ENCODE data around the gene EHBP1L1. TPM values are rescaled to one million over a fixed set of nuclear protein-coding genes. Genes with fewer than 3 reads are reported as not detected.

EHBP1L1 gene
- total RNA-seq, 2 experiments from 2014 or later: 94.0 to 99.4 TPM

GRCh38 chr11:65557280-65558001 lies 18.4 kb upstream of the EHBP1L1 start:
- no peak for ATAC-seq
- POLR2A ChIA-PET: interaction anchor here (0.8 to 3.3 kb wide), 12 partner anchors 8 to 134 kb away, joined by 3 to 20 read pairs (median 6); partner anchors contain the start of genes EHBP1L1, FAM89B, MALAT1 and ZNRD2

DNA sequence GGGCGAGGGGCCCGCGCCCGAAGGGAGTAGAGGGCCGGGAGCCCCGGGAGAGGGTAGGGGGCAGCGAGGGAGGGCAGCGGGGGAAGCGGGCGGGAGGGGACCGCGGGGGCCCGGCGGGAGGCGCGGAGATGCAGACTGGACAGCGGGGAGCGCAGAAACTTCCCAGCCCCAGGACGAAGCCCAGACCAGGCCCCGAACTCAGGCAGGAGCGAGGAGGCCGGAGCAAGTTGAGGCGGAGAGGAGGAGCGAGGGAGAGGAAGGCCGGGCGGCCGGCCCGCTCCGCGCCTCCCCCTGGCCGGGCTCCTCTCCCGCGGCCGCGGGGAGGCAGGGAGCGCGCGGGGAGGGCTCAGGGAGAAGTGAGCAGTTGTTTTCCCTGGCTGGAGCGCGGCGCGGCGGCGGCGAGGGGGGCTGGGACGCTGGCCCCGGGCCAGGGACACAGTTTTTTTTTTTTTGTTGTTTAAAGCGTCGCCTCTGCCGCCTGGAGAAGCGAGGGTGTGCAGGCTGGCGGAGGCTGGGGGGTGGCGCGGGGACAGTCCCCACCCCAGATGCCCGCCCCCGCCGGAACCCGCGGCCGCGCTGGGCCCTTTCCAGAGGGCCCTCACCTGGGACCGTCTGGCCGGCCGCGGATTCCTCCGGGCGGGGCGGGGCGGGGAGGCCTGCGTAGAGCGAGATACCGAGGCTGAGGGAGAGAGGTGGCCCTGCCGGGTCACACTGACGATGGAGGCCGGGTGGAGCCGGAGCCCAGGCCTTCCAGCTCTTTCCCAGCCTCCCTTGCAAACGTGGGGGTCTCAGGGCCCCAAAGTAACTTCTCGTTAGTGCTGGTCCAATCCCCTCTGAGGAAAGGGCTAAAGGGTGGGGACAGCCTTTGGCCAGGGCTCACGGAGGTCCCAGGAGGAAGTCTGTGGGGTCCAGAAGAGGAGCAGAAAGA lies 17.6 kb upstream of the EHBP1L1 start, which contains the start of gene LTBP3:
TSS of gene LTBP3 (minus strand) at position 358 of the 928 bp plus-strand sequence. CDS start 400 bp downstream, outside the sequence.
- no peak for TF ChIP-seq CTCF (IDR thresholded peaks at IDR 0.05)
- peak; percentile 63 for DNase-seq
- Mint-ChIP-seq H3K36me3 (ENCODE audit: low read depth) (no peaks in the 10 kb centered on the region), H3K4me1 (ENCODE audit: low read depth) (peaks cover 60% of the 10 kb centered on the region), H3K4me3 (peak within 1 kb of the TSS; percentile 87), H3K27me3 (no peaks in the 10 kb centered on the region), H3K27ac (peak within 1 kb of the TSS; percentile 90), H3K9me3 (no peaks in the 10 kb centered on the region)
- ATAC-seq: peak; percentile 24
- intact Hi-C loops (cut with micrococcal nuclease): no loop called here
- ChIA-PET CTCF (interaction anchor here (0.9 to 6.0 kb wide), 6 partner anchors 7 to 18 kb away, joined by 3 to 34 read pairs (median 5); partner anchors contain the start of genes FAM89B and ZNRD2), POLR2A (interaction anchor here (0.7 to 4.1 kb wide), 11 partner anchors 11 to 180 kb away, joined by 3 to 19 read pairs (median 4); partner anchors contain the start of genes FAM89B, MALAT1, NEAT1 and ZNRD2)

More at GRCh38 chr11:65557280-65558001, 18.4 kb upstream of the EHBP1L1 start:
- H3K36me3 Mint-ChIP-seq (ENCODE audit: low read depth): peaks cover 2% of the 10 kb centered on the region
- no peaks in the 10 kb centered on the region for H3K27me3 Mint-ChIP-seq
- peaks cover 63% of the 10 kb centered on the region for H3K4me1 Mint-ChIP-seq (ENCODE audit: low read depth)
- intact Hi-C loops (cut with micrococcal nuclease): no loop called here
- TF ChIP-seq CTCF (IDR thresholded peaks at IDR 0.05): no peak
- no peaks in the 10 kb centered on the region for H3K9me3 Mint-ChIP-seq
- peak overlapping the region; percentile 87 for H3K4me3 Mint-ChIP-seq
- H3K27ac Mint-ChIP-seq: peak overlapping the region; percentile 90
- peak; percentile 42 for DNase-seq
- CTCF ChIA-PET: interaction anchor here (1.4 to 2.1 kb wide), 5 partner anchors 8 to 36 kb away, joined by 5 to 15 read pairs (median 5); partner anchors contain the start of gene FAM89B

DNA sequence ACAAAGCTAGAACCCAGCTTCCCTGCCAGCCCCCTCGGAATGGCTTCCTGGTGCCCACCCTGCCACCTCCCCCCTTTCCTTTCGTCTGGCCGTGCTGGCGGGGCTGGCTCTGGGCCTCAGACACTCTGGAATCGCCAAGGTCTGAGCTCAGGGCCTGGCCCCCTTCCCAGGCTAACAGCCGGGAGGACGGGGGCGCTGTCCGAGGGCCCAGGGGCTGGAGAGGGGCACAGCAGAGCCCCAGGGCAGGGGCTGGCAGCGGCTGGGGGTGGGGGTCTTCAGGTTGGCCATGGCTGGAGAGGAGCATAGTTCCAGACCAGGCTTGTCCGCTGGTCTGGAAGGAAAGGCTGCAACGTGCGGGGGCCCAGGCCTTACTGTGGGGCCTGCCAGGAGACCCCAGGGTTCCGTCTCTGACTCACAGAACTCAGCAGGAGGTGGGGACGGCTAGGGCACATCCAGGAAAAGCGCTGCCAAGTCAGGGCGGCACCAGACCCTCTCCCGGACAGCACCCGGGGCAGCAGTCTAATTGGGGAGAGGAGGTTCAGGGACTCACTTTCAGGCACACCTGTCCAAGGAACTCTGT lies 16.8 kb upstream of the EHBP1L1 start:
- CTCF ChIA-PET: interaction anchor here (0.9 to 6.0 kb wide), 4 partner anchors 11 to 19 kb away, joined by 3 to 34 read pairs (median 4); partner anchors contain the start of genes FAM89B and ZNRD2
- Mint-ChIP-seq H3K4me3 (peak overlapping the region; percentile 87), H3K27me3 (no peaks in the 10 kb centered on the region), H3K9me3 (no peaks in the 10 kb centered on the region), H3K27ac (peak overlapping the region; percentile 59), H3K36me3 (ENCODE audit: low read depth) (no peaks in the 10 kb centered on the region), H3K4me1 (ENCODE audit: low read depth) (peaks cover 60% of the 10 kb centered on the region)
- intact Hi-C loops (cut with micrococcal nuclease): no loop called here
- DNase-seq (no peak), ATAC-seq (no peak)
- POLR2A ChIA-PET: interaction anchor here (0.7 to 4.1 kb wide), 15 partner anchors 10 to 180 kb away, joined by 3 to 19 read pairs (median 3); partner anchors contain the start of genes MALAT1, NEAT1, SCYL1 and ZNRD2
- no peak for TF ChIP-seq CTCF (IDR thresholded peaks at IDR 0.05)

DNA sequence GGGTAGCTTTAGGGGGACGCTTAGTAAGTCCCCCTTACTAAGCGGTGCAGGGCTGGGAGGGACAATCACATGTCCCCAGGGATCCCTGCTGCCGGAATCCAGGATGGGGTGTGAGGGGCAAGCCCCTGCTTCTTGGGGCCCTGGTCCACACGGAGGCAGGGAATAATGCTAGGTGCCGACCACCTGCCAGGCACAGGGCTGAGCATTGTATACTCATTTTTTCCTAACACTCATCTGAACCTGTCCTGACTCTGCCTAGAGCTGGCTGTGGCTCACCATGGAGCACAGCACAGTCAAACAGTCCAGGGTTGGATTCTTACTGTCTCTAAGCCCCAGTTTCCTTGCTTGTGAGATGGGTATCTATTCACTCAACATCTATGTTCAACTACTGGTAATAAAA lies 16.3 kb upstream of the EHBP1L1 start:
- Mint-ChIP-seq H3K36me3 (ENCODE audit: low read depth) (no peaks in the 10 kb centered on the region), H3K4me1 (ENCODE audit: low read depth) (peaks cover 56% of the 10 kb centered on the region), H3K4me3 (peak overlapping the region; percentile 87), H3K9me3 (no peaks in the 10 kb centered on the region), H3K27ac (peak overlapping the region; percentile 3), H3K27me3 (no peaks in the 10 kb centered on the region)
- ChIA-PET CTCF (interaction anchor here (6.0 kb wide), 1 partner anchor 12 kb away, joined by 34 read pairs; the partner anchor contains the start of genes FAM89B and ZNRD2), POLR2A (interaction anchor here (0.7 to 4.1 kb wide), 13 partner anchors 9 to 181 kb away, joined by 3 to 19 read pairs (median 3); partner anchors contain the start of genes MALAT1, NEAT1, SCYL1 and ZNRD2)
- DNase-seq (peak; percentile 45), ATAC-seq (peak; percentile 41)
- intact Hi-C loops (cut with micrococcal nuclease): no loop called here
- no peak for TF ChIP-seq CTCF (IDR thresholded peaks at IDR 0.05)

All from activated CD8-positive, alpha-beta T cell treated with anti-CD3 and anti-CD28 coated beads for 36 hours (primary cell).